Mesendoderm (in vitro differentiated cells): Measurements from ENCODE around the gene TBX20.
"Not testable (repeated sequence)": the region's sequence is repeated elsewhere in the genome, so short reads cannot be mapped to it uniquely, and the experiment has no call there.

Source experiments
- DNase-seq: peaks from one replicate; pipeline ENCODE4 v3.0.0; 2013
- H2AK5ac ChIP-seq: 2 replicates; pipeline ENCODE4 v1.6.1; 2013; ENCODE audit warnings: low read length, inconsistent platforms
- H2BK120ac ChIP-seq: 2 replicates; pipeline ENCODE4 v1.6.1; 2013; ENCODE audit warnings: low read depth, mild to moderate bottlenecking, low read length, moderate library complexity, mixed read lengths
- H2BK15ac ChIP-seq: replicated peaks from 2 replicates; pipeline ENCODE4 v1.6.1; 2013; ENCODE audit warnings: low read depth, mild to moderate bottlenecking, moderate library complexity
- H2BK5ac ChIP-seq: 2 replicates; pipeline ENCODE4 v1.6.1; 2013; ENCODE audit warnings: low read length, inconsistent platforms
- H3K18ac ChIP-seq: 2 replicates; pipeline ENCODE4 v1.6.1; 2013; ENCODE audit warnings: mild to moderate bottlenecking, low read length, mixed read lengths
- H3K23ac ChIP-seq: one replicate; pipeline ENCODE4 v1.6.1; 2013; ENCODE audit warnings: low read length
- H3K27ac ChIP-seq: 2 replicates; pipeline ENCODE4 v1.5.1; 2013; ENCODE audit warnings: low read depth, mild to moderate bottlenecking, inconsistent platforms, low read length, moderate library complexity
- H3K27me3 ChIP-seq: 2 replicates; pipeline ENCODE4 v1.6.1; 2013; ENCODE audit warnings: low read length, control low read depth, mild to moderate bottlenecking, inconsistent platforms; ENCODE audit not compliant: insufficient read depth, poor library complexity
- H3K36me3 ChIP-seq: 2 replicates; pipeline ENCODE4 v1.6.1; 2013; ENCODE audit warnings: low read length, inconsistent platforms; ENCODE audit not compliant: control insufficient read depth, insufficient read depth
- H3K4ac ChIP-seq: one replicate; pipeline ENCODE4 v1.6.1; 2013; ENCODE audit warnings: low read depth, mild to moderate bottlenecking, low read length, moderate library complexity
- H3K4me1 ChIP-seq: 2 replicates; pipeline ENCODE4 v1.6.1; 2013; ENCODE audit warnings: low read depth, low read length, inconsistent platforms; ENCODE audit not compliant: control insufficient read depth
- H3K4me2 ChIP-seq: 2 replicates; pipeline ENCODE4 v1.6.1; 2013; ENCODE audit warnings: low read length
- H3K4me3 ChIP-seq: 2 replicates; pipeline ENCODE4 v1.5.1; 2013; ENCODE audit warnings: mild to moderate bottlenecking, low read length
- H3K56ac ChIP-seq: one replicate; pipeline ENCODE4 v1.6.1; 2013; ENCODE audit warnings: low read length
- H3K79me1 ChIP-seq: 2 replicates; pipeline ENCODE4 v1.6.1; 2013; ENCODE audit warnings: low read length, inconsistent platforms
- H3K79me2 ChIP-seq: 2 replicates; pipeline ENCODE4 v1.6.1; 2013; ENCODE audit warnings: mild to moderate bottlenecking, low read length; ENCODE audit not compliant: control insufficient read depth, insufficient read depth
- H3K9ac ChIP-seq: 2 replicates; pipeline ENCODE4 v1.6.1; 2013; ENCODE audit warnings: low read length, inconsistent platforms
- H4K5ac ChIP-seq: one replicate; pipeline ENCODE4 v1.6.1; 2013; ENCODE audit warnings: low read length
- H4K8ac ChIP-seq: one replicate; pipeline ENCODE4 v1.6.1; 2013; ENCODE audit warnings: low read depth, mild to moderate bottlenecking, control low read depth, low read length, moderate library complexity
- WGBS: extraction: QIAGEN DNeasy Blood & Tissue Kit; methylation state at CpG from one replicate; pipeline ENCODE4 v1.1.7; 2013; ENCODE audit warnings: low lambda C conversion rate, missing lambda C conversion rate; ENCODE audit not compliant: insufficient coverage; ENCODE audit errors: extremely low coverage; 5-methylcytosine and 5-hydroxymethylcytosine counted together

Gene TBX20

DNA sequence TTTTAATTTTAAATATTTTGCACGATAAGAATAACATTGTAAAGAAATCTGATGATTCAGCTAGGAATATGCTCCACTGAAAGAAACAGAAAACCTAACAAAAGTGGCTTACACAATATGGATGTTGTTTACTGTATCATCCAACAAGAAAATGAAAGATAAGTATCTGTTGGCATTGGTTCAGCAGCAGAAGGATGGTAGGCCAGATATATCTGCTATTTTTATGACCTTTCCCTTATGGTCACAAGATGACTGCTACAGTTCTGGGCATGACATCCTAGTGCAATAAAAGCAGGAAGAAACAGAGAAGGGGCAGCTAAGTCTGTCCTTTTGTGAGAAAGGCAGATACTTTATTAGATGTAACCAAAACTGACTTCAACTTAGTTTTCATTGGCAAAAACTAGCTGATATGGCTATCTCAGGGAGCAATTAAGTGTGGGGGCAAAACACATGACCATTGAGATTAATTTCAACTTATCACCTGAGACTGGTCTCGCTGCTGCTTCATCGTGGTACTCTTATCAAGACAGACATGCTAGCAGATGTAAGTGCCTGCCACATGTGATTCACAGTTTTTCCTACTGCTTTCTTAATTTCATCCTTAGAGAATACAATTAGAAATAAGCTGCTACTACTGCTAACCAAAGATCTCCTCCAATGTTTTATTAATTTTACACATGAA, 92.7 kb downstream of the TBX20 start:
- H3K27me3 ChIP-seq, H3K79me2 ChIP-seq, H3K79me1 ChIP-seq, H2BK5ac ChIP-seq, H2AK5ac ChIP-seq, H3K4me1 ChIP-seq, H3K4me3 ChIP-seq, H4K8ac ChIP-seq, H3K36me3 ChIP-seq, H3K27ac ChIP-seq, H4K5ac ChIP-seq, H3K4me2 ChIP-seq, H3K9ac ChIP-seq, H2BK120ac ChIP-seq, H3K4ac ChIP-seq, DNase-seq, H3K18ac ChIP-seq, H3K56ac ChIP-seq, H2BK15ac ChIP-seq, H3K23ac ChIP-seq: not testable (repeated sequence)
- no CpG with 5 or more reads among the region's 3 CpGs for WGBS
